OCI-LY1 (cell line): ENCODE results near the gene NEURL1.

Source experiments
- CTCF ChIP-seq: fragments of 200-600 bp; sonication (generic), shearing (Covaris generic); IDR thresholded peaks from 2 replicates; pipeline ENCODE4 v1.5.1; 2017; ENCODE audit warnings: mild to moderate bottlenecking, antibody characterized with exemption, low read length, moderate library complexity, mixed read lengths
- EZH2 ChIP-seq: fragments of 200-600 bp; sonication (generic), shearing (Covaris generic); IDR thresholded peaks from 2 replicates; pipeline ENCODE4 v1.8.0; 2017; ENCODE audit warnings: borderline replicate concordance, mixed run types, mild to moderate bottlenecking, antibody characterized with exemption, low read length, moderate library complexity, mixed read lengths

GRCh38 chr10:103597003-103597402, 103.5 kb downstream of the NEURL1 start:
- TF ChIP-seq CTCF: no peak
- TF ChIP-seq EZH2: no peak
